Esophagus (tissue), 2 donors: ENCODE data around the gene GNAL. TPM values are rescaled to one million over a fixed set of nuclear protein-coding genes. Genes with fewer than 3 reads are reported as not detected.

Experiments
- H3K27ac ChIP-seq, 2 donors: one replicate each; pipeline ENCODE4 v1.5.1; 2013; ENCODE audit warnings: low read depth in 2 of 2, mild to moderate bottlenecking in 2 of 2, inconsistent platforms in 1 of 2, low read length in 1 of 2, moderate library complexity in 1 of 2
- H3K27me3 ChIP-seq, 2 donors: one replicate each; pipeline ENCODE4 v1.6.1; 2013; ENCODE audit warnings: low read length in 2 of 2, control low read depth in 1 of 2, mild to moderate bottlenecking in 1 of 2; ENCODE audit not compliant: insufficient read depth in 2 of 2, control insufficient read depth in 1 of 2
- H3K36me3 ChIP-seq, 2 donors: one replicate each; pipeline ENCODE4 v1.6.1; 2013; ENCODE audit warnings: low read length in 1 of 2; ENCODE audit not compliant: control insufficient read depth in 2 of 2, insufficient read depth in 2 of 2
- H3K4me1 ChIP-seq, 2 donors: one replicate each; pipeline ENCODE4 v1.6.1; 2013; ENCODE audit warnings: low read length in 1 of 2; ENCODE audit not compliant: control insufficient read depth in 2 of 2, insufficient read depth in 2 of 2
- H3K4me3 ChIP-seq, 2 donors: one replicate each; pipeline ENCODE4 v1.5.1; 2013; ENCODE audit warnings: low read length in 2 of 2, mild to moderate bottlenecking in 2 of 2, low read depth in 1 of 2, moderate library complexity in 1 of 2
- H3K9me3 ChIP-seq, 2 donors: one replicate each; pipeline ENCODE4 v1.6.1; 2013; ENCODE audit warnings: mild to moderate bottlenecking in 2 of 2, low read depth in 1 of 2, low read length in 1 of 2, moderate library complexity in 1 of 2; ENCODE audit not compliant: control insufficient read depth in 2 of 2, insufficient read depth in 1 of 2
- whole genome bisulfite sequencing, 2 donors: extraction: QIAGEN DNeasy Blood & Tissue Kit; methylation state at CpG; one replicate each; pipeline ENCODE4 v1.1.7; 2013; 5-methylcytosine and 5-hydroxymethylcytosine counted together
- polyA plus RNA-seq, 2 donors: library from polyadenylated mRNA; stranded (reverse); fragments of 200-250 nt; gene quantifications; one replicate each; pipeline ENCODE4 v1.2.3, GENCODE V29; 2013
- donor health status: healthy with polysubstance abuse.
- donor health status: Bipolar disorder and iron deficiency.

The GNAL gene
- polyA plus RNA-seq, 2 donors: 1.6 to 2.1 TPM

GRCh38 chr18:11821643-11822237 lies 132.7 kb downstream of the GNAL start:
- Histone ChIP-seq H3K4me3 (no peak overlapping the region), H3K9me3 (no peaks in the 10 kb centered on the region), H3K36me3 (no peaks in the 10 kb centered on the region), H3K27ac (no peak overlapping the region), H3K4me1 (no peaks in the 10 kb centered on the region), H3K27me3 (no peaks in the 10 kb centered on the region)
- 96% methylated on average over 40 of the region's 40 CpGs for WGBS, 2 donors

GRCh38 chr18:11823545-11823944 lies 134.5 kb downstream of the GNAL start:
- Histone ChIP-seq H3K36me3 (no peaks in the 10 kb centered on the region), H3K27me3 (no peaks in the 10 kb centered on the region), H3K4me1 (no peaks in the 10 kb centered on the region), H3K27ac (no peak overlapping the region), H3K9me3 (no peaks in the 10 kb centered on the region), H3K4me3 (no peak overlapping the region)
- 60 to 69% methylated on average over 5 of the region's 5 CpGs for WGBS, 2 donors

GRCh38 chr18:11826836-11827235 lies 137.8 kb downstream of the GNAL start:
- 89 to 91% methylated on average over 12 of the region's 12 CpGs for WGBS, 2 donors
- no peak overlapping the region for H3K27ac ChIP-seq
- H3K9me3 ChIP-seq: no peaks in the 10 kb centered on the region
- H3K27me3 ChIP-seq: no peaks in the 10 kb centered on the region
- H3K4me1 ChIP-seq: no peaks in the 10 kb centered on the region
- H3K36me3 ChIP-seq: no peaks in the 10 kb centered on the region
- H3K4me3 ChIP-seq: no peak overlapping the region

DNA sequence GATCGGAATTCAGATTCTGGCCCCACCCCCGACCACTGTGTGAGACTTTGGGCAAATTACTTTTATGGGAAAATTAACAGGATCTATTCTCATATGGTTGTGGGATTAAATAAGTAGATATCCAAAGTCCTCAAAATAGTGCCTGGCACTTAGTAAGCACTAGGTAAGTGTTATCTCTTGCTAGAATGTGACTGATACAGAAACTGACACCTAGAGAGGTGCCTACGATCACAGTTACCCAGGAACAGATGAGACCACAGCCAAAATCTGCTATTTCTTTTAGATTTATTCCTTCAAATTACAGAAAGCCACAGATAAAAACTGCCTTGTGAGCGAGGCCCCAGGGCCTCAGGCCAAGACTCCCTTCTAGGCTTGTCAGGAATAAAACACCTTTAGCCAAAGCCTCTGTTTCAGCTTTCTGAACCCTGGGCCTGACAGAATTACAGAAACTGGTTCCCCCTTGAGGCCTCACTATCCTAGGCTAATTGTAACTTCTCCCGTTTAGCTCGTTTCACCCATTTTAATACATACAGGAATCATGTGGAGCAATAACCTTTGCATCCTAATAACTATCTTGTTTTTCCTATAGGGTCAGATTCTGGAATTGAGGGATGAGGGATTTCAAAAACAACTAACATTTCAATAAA lies 139.8 kb downstream of the GNAL start:
- 77 to 78% methylated on average over 6 of the region's 6 CpGs for WGBS, 2 donors
- no peaks in the 10 kb centered on the region for H3K27me3 ChIP-seq
- no peak overlapping the region for H3K27ac ChIP-seq
- H3K4me1 ChIP-seq: no peaks in the 10 kb centered on the region
- H3K9me3 ChIP-seq: no peaks in the 10 kb centered on the region
- H3K36me3 ChIP-seq: no peaks in the 10 kb centered on the region
- no peak overlapping the region for H3K4me3 ChIP-seq

GRCh38 chr18:11830585-11830984 lies 141.5 kb downstream of the GNAL start:
- H3K4me3 ChIP-seq: no peak overlapping the region
- H3K9me3 ChIP-seq: no peaks in the 10 kb centered on the region
- WGBS, 2 donors: 96 to 99% methylated on average over 4 of the region's 4 CpGs
- no peaks in the 10 kb centered on the region for H3K27me3 ChIP-seq
- H3K27ac ChIP-seq: no peak overlapping the region
- no peaks in the 10 kb centered on the region for H3K36me3 ChIP-seq
- no peaks in the 10 kb centered on the region for H3K4me1 ChIP-seq

GRCh38 chr18:11831921-11832320 lies 142.9 kb downstream of the GNAL start:
- no peak overlapping the region for H3K27ac ChIP-seq
- WGBS, 2 donors: 76 to 78% methylated on average over 3 of the region's 3 CpGs
- no peaks in the 10 kb centered on the region for H3K27me3 ChIP-seq
- H3K4me3 ChIP-seq: no peak overlapping the region
- H3K4me1 ChIP-seq: no peaks in the 10 kb centered on the region
- H3K9me3 ChIP-seq: no peaks in the 10 kb centered on the region
- no peaks in the 10 kb centered on the region for H3K36me3 ChIP-seq

DNA sequence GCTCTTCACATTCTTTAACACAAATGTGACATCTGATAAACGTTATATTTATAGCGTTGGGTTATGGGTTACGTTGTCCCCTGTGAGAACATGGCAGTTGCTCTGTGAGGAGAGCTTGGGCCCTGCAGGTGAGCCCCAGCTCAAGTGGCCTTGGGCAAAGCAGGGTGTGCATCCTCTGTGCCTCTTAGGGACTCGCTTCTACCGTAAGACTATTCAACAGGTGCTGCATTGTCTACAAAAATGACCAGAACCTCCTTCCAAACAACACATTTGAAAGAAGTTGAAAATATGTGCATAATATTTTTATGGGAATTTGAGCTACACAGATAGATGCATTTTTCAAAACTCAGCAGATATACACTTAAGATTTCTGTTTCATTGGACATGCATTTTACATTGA lies 145.7 kb downstream of the GNAL start:
- Histone ChIP-seq H3K27ac (no peak overlapping the region), H3K27me3 (no peaks in the 10 kb centered on the region), H3K4me3 (no peak overlapping the region), H3K9me3 (no peaks in the 10 kb centered on the region), H3K4me1 (no peaks in the 10 kb centered on the region), H3K36me3 (no peaks in the 10 kb centered on the region)
- WGBS, 2 donors: 78 to 86% methylated on average over 5 of the region's 5 CpGs

GRCh38 chr18:11839556-11839955 lies 150.5 kb downstream of the GNAL start:
- WGBS, 2 donors: 73 to 77% methylated on average over 6 of the region's 6 CpGs
- Histone ChIP-seq H3K9me3 (no peaks in the 10 kb centered on the region), H3K4me1 (no peaks in the 10 kb centered on the region), H3K4me3 (no peak overlapping the region), H3K27ac (no peak overlapping the region), H3K36me3 (no peaks in the 10 kb centered on the region), H3K27me3 (no peaks in the 10 kb centered on the region)

DNA sequence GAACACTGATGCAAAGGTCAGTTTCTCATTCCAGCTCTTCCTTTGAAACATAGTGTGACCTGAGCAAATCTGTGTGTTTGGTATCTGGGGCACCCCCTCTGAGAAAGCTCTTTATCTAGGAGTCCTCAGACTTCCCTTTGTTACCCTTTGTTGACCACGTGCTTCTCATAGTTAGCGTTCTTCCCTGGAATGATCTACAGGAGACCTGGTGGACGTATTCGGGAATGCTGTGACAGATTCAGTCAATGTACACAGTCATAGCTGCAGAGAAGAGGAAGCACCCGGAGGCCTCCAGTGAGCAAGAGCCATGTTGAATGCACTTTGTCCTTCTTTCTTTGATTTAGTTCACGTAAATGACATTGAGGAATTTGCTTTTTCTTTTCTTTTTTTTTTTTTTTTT lies 151.4 kb downstream of the GNAL start:
- no peaks in the 10 kb centered on the region for H3K36me3 ChIP-seq
- H3K27me3 ChIP-seq: no peaks in the 10 kb centered on the region
- no peaks in the 10 kb centered on the region for H3K4me1 ChIP-seq
- no peak overlapping the region for H3K27ac ChIP-seq
- H3K4me3 ChIP-seq: no peak overlapping the region
- 53 to 67% methylated on average over 6 of the region's 6 CpGs for WGBS, 2 donors
- no peaks in the 10 kb centered on the region for H3K9me3 ChIP-seq

- WGBS, 2 donors: 68 to 69% methylated on average over 5 of the region's 5 CpGs
- H3K27me3 ChIP-seq: no peaks in the 10 kb centered on the region
Measured at GRCh38 chr18:11842562-11842961, 153.5 kb downstream of the GNAL start.

More at GRCh38 chr18:11842562-11842961, 153.5 kb downstream of the GNAL start:
- Histone ChIP-seq H3K9me3 (no peaks in the 10 kb centered on the region), H3K4me3 (no peak overlapping the region), H3K36me3 (no peaks in the 10 kb centered on the region), H3K4me1 (no peaks in the 10 kb centered on the region), H3K27ac (no peak overlapping the region)
